HG03571 (cell line): Measurements from ENCODE around the gene B4GAT1.

Experiments used
- ATAC-seq: cut with Tn5 transposase; IDR thresholded peaks from one replicate; pipeline ENCODE4 v1.9.1; 2021; ENCODE audit not compliant: unreplicated experiment

The B4GAT1 gene

GRCh38 chr11:66338276-66339161, 8.9 kb downstream of the B4GAT1 start:
- ATAC-seq: no peak

GRCh38 chr11:66337103-66337899, 10.1 kb downstream of the B4GAT1 start:
- no peak for ATAC-seq

DNA sequence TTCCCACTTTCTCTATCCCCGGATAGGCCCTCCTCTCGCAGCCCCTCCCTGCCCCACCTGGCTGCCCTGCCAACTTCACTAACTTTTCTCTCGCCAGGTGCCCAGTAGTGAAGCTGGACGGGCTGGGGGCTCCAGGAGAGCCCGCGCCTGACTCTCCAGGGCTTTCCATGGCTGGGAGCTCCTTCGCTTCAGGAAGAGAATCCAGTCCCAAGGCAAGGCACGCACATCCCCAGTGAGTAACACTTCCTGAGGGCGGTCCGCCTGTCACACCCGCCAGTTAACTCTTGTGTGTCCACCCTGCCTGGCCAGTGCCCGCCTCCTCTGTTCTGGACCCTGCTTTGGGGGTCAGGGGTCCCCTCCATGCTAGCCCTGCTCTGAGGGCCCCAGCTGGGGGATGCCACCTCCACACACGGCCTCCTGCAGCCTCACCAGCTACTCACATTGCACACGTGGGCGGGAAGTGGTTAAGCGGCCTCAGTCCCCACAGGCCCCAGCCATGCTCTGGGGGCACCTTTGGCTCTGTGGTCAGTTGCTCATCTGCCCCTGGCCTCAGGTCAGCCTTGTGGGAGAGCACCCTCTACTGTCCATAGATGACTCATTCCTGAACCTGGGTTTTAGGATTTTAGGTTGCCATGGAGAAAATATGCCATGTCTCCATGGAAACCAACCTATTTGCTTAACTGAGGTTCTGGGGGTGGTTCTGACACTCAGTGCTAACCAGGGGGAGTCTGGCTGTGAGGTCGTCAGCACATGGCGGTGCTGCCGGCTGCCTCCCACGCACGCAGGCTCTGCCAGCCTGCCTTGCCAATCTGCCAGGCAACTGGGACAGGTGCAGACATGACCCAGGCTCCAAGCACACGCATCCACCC, 11.0 kb downstream of the B4GAT1 start, which contains the start of gene RIN1:
TSS of gene RIN1 (minus strand) at position 201 of the 869 bp plus-strand sequence. CDS start at position 169, 32 bp downstream.
- ATAC-seq: no peak

DNA sequence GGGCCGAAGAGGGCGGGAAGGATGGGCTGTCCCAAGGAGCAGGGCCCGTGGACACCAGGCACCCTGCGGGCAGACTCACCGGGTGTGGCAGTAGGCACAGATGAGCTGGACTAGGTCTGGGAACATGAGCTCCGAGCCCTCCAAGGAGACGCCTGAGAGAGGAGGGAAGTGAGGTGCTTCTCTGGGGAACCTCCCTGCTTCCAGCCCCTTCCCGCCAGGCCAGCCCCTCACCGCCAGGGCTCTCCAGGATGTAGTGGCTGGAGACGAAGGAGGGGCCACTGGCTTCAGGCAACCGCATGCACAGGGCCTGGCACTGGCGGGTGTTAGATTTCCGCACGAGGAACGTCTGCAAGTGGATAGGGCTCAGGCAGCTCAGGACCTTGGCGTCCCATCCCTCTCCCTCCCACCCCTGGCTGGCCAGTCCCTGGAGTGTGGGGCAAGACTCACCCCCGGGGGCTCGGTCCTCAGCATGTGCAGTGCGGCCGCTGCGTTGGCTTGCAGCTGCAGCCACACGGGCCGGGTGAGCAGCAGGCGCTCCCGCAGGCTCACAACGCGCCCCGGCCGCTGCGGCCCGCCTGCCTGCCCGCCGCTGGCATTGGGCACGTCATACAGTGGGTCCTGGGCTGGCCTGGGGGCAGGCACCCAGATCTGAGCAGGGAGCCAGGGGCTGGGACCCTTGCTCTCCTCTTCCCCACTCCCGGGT, 11.7 kb downstream of the B4GAT1 start:
- no peak for ATAC-seq

DNA sequence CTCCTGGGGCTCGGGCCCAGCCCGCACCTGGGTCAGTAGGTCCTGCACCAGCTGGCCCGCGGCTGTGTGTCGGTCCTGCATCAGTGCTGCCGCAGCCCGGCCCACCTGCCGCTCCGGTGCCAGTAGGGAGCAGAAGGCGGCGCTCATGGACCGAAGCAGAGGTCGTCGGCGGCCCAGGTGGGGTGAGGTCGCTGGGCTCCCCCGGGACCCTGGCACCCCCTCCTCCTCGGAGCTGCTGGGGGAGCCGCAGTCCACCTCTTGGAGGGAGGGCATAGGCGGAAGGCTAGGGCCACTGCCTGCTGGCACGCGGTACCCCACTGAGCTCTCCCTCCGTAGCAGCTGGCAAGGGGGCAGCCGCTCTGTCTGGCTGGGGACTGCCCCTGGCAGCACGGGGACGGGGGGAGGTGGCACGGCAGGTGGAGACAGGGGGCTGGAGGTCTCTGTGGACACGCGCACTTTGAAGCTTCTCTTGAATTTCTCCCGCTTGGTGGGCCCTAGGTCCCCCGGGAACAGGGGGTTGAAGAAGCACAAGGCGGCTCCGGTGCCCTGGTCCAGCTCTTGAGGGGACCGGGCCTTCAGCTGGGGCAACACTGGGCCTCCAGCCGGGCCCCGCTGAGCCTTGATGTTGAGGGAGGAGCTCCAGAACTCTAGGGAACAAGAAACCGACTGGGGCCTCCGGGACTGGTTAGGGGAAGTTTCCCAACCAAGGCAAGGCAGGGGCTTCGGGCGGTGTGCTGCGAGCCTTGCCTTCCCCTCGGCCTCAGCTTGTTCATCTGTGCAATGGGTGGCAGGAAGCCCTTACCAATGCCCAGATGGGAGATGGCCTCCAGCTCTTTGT, 12.6 kb downstream of the B4GAT1 start:
- ATAC-seq: no peak

DNA sequence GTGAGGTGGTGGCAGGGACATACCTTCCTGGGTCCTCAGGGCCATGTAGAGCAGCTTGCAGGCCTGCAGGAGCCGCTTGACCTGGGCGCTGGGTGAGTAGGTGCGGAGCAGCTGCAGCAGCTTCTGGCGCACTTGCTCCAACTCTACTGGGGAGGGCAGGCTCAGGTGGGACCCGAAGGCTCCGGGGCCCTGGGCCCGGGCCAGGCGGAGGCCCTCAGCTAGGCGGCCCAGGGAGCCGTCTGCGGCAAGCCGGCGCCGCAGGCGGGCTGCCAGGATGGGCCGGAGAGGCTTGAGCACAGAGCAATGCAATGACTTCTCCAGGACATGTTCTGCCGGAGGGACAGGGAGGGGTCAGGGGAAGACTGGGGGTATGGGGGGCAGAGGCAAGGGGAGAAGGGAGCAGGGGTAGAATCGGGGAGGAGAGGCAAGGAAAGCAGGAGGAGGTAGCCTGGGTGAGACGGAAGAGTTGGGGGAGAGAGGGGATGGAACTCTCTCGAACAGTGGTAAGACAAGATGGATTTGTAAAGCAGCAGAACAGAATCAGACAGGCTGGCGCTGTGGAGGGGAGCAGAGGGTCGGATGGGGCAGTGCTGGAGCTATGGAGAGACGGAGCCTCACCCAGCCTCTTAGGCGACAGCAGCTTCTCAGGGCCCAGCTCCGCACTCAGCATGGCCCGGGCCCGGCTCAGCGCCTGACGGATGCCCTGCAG, 13.4 kb downstream of the B4GAT1 start:
- ATAC-seq: no peak

- no peak for ATAC-seq
These were observed 14.1 kb downstream of the B4GAT1 start for GRCh38 chr11:66333220-66333877.

DNA sequence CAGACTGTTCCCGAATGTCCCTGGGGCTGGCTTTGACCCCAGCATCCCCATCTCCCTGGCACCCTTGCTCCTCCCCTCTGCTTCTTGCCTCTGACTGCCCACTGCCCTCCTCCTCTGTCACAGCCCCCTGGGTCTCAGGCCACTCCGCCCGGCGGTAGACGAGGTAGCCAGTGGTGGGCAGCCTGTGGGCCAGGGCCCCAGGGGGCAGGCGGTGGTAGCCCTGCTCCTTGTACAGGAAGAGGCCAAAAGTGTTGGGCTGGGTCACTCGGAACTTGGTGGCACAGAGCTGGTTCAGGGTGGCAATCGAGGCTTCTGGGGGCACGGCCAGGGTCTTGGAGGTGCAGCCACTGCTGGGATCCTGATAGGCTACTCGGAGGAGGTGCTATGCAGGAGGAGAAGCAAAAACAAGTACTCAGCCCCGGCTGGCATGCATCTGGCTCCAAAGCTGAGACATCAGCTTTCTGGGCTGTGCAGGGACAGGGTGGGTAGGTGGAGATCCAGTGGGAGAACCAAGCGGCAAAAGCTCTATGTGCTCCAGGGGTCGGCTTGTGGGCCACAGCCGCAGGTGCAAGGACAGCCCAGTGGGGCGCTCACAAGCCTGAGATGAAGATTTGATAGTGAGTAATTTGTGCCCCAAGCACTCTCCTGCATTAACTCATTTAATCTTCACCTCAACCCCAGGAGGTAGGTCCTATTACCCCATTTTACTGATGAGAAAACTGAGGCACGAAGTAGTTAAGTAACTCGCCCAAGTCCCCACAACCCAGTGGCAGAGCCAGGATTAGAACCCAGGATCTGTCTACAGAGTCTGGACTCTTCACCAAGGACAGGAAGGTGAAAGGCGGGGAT, 14.8 kb downstream of the B4GAT1 start:
- no peak for ATAC-seq

GRCh38 chr11:66331542-66332370, 15.7 kb downstream of the B4GAT1 start:
- ATAC-seq: no peak

- no peak for ATAC-seq
These were observed 16.5 kb downstream of the B4GAT1 start for GRCh38 chr11:66330931-66331330.

- ATAC-seq: no peak
These were observed 18.2 kb downstream of the B4GAT1 start for GRCh38 chr11:66329165-66329673.

DNA sequence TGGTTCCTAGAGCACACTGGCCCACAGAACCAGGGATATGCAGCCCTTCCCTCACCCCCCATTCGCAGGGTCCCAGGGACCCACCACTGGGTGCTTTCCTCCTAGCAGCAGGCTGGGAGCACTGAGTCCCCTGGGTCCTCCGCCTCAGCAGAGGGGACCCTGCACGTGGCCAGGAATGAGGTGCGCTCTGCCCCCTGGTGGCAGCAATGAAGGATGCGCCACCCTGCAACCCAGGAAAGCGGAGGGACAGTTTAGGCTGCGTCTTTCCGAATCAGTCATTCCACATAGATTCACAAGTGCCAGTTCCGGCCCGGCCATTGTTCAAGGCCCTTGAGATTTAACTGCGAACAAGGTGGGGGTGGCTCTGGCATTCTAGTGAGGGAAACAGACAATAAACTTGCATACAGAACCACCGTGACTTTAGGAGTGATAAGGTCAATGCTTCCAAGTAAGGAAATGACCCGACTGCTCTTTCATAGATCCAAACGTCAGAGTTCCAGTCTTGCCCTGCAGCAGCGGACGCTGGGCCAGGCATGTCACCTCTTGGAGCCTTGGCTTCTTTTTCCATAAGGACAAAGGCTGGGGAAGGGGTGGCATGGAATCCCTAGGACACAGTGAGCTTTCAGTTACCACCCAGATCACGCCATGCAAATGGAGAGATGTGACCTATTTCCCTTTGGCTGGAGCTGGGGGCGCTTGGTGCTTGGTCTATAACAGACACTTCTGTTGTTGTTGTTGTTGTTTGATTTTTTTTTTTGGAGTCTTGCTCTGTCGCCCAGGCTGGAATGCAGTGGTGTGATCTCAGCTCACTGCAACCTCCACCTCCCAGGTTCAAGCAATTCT, 18.9 kb downstream of the B4GAT1 start:
- no peak for ATAC-seq

- no peak for ATAC-seq
These were observed 19.5 kb downstream of the B4GAT1 start for GRCh38 chr11:66328031-66328301.

- ATAC-seq: no peak
These were observed 20.0 kb downstream of the B4GAT1 start for GRCh38 chr11:66327171-66328030.
